Smooth muscle cell (in vitro differentiated cells): Measurements from ENCODE around the gene OPN1MW2. TPM values are rescaled to one million over a fixed set of nuclear protein-coding genes. Genes with fewer than 3 reads are reported as not detected.
"Not testable (repeated sequence)": the region's sequence is repeated elsewhere in the genome, so short reads cannot be mapped to it uniquely, and the experiment has no call there.

Source experiments
- DNase-seq: peaks from one replicate; lab custom pipeline; 2025; ENCODE audit not compliant: unreplicated experiment; lab: John Stamatoyannopoulos, UW
- H2AFZ ChIP-seq: fragments of 200-600 bp; sonication (generic); 2 replicates; pipeline ENCODE4 v1.6.0; 2016; ENCODE audit warnings: antibody characterized with exemption, low read depth, mild to moderate bottlenecking
- H3F3A ChIP-seq: fragments of 200-600 bp; sonication (generic); 2 replicates; pipeline ENCODE4 v1.6.0; 2017; ENCODE audit warnings: antibody characterized with exemption, low read depth
- H3K27ac ChIP-seq: fragments of 200-600 bp; sonication (generic); 2 replicates; pipeline ENCODE4 v1.5.1; 2016; ENCODE audit warnings: low read depth, mild to moderate bottlenecking
- H3K27me3 ChIP-seq: fragments of 200-600 bp; sonication (generic); 2 replicates; pipeline ENCODE4 v1.6.1; 2016; ENCODE audit warnings: low read depth, mild to moderate bottlenecking
- H3K36me3 ChIP-seq: fragments of 200-600 bp; sonication (generic); 2 replicates; pipeline ENCODE4 v1.5.1; 2016; ENCODE audit warnings: low read depth
- H3K4me1 ChIP-seq: fragments of 200-600 bp; sonication (generic); 2 replicates; pipeline ENCODE4 v1.5.1; 2016; ENCODE audit warnings: low read depth
- H3K4me2 ChIP-seq: fragments of 200-600 bp; sonication (generic); 2 replicates; pipeline ENCODE4 v1.6.0; 2016; ENCODE audit warnings: mild to moderate bottlenecking
- H3K4me3 ChIP-seq: fragments of 200-600 bp; sonication (generic); 2 replicates; pipeline ENCODE4 v1.5.1; 2016; ENCODE audit warnings: mild to moderate bottlenecking
- H3K79me2 ChIP-seq: fragments of 200-600 bp; sonication (generic); 2 replicates; pipeline ENCODE4 v1.6.0; 2016; ENCODE audit warnings: low read depth, mild to moderate bottlenecking
- H3K9ac ChIP-seq: fragments of 200-600 bp; sonication (generic); 2 replicates; pipeline ENCODE4 v1.6.0; 2016; ENCODE audit warnings: low read depth
- H3K9me3 ChIP-seq: fragments of 200-600 bp; sonication (generic); replicated peaks from 2 replicates; pipeline ENCODE4 v1.5.1; 2016; ENCODE audit warnings: low read depth
- H4K20me1 ChIP-seq: fragments of 200-600 bp; sonication (generic); 2 replicates; pipeline ENCODE4 v1.6.0; 2016; ENCODE audit warnings: low read depth
- WGBS: methylation state at CpG from one replicate; pipeline ENCODE4 v1.1.7; 2016; ENCODE audit warnings: low lambda C conversion rate; 5-methylcytosine and 5-hydroxymethylcytosine counted together
- polyA plus RNA-seq: library from polyadenylated mRNA; unstranded; fragments of >200 nt; fragmentation: Nextera tagmentation; extraction: Ambion mirVana; gene quantifications from 2 replicates; pipeline ENCODE4 v1.2.1, GENCODE V29; 2016
- total RNA-seq: library from RNA; depleted of rRNA; stranded (reverse); fragments of >200 nt; gene quantifications from 2 replicates; pipeline ENCODE4 v1.2.3, GENCODE V29; 2014

The OPN1MW2 gene
- total and polyA plus RNA-seq, 2 experiments from 2014 or later: not detected

DNA sequence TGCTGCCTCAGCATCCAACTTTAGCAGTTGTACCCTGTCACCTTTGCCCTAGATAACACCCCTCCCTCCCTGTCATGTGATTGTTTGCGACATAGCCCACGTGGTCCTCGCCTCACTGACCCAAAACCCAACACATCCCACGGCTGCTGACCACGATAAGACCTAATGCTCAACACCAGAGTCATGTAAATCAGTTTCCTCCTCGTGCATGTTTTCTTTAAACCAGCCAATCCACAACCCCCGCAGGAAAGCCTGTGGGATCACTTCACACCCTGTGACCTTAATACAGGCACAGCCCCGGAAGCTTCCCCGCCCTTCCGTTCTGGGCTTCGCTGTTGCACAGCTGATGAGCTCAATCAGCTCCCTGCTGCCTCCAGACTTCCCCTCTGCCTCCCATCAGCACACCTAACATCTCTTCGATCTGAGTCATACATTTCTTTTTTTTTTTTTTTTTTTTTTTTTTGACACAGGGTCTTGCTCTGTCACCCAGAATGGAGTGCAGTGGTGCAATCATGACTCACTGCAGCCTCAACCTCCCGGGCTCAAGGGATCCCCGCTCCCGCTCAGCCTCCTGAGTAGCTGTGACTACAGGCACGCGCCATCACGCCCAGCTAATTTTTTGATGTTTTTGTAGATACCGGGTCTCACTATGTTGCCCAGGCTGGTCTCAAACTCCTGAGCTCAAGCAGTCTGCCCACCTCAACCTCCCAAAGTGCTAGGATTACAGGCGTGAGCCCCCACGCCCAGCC is 9.7 kb upstream of the OPN1MW2 start:
- not testable (repeated sequence) for H3K27ac ChIP-seq, H3K9me3 ChIP-seq, DNase-seq, H3F3A ChIP-seq, H3K9ac ChIP-seq, H3K27me3 ChIP-seq, H4K20me1 ChIP-seq, H3K4me3 ChIP-seq, H3K36me3 ChIP-seq, H3K4me2 ChIP-seq, H2AFZ ChIP-seq, H3K4me1 ChIP-seq, H3K79me2 ChIP-seq
- WGBS: 67% methylated on average over 1 of the region's 21 CpGs

DNA sequence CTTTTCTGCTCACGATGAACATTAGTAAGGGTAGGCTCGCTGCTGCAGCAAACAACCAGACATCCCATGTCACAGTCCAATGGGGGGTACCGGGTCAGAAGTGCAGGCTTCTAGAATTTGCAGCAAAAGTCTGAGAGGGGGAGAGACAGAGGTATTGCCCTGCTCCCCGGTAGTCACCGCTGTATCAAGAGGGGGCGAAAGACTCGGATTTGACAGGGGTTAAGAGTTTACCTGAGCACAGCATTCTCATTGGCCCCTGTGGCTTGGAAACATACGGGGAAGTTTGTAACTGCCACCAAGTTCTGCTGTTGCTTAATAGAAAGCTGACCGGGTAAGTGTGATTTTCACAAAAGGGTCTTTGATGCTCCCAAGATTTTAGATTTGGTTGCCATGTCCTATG is 8.5 kb upstream of the OPN1MW2 start:
- not testable (repeated sequence) for H3K27me3 ChIP-seq, H3K4me3 ChIP-seq, DNase-seq, H3K27ac ChIP-seq, H2AFZ ChIP-seq, H3K36me3 ChIP-seq, H4K20me1 ChIP-seq, H3F3A ChIP-seq, H3K4me1 ChIP-seq, H3K9me3 ChIP-seq, H3K79me2 ChIP-seq, H3K9ac ChIP-seq, H3K4me2 ChIP-seq
- WGBS: 91% methylated on average over 6 of the region's 9 CpGs

DNA sequence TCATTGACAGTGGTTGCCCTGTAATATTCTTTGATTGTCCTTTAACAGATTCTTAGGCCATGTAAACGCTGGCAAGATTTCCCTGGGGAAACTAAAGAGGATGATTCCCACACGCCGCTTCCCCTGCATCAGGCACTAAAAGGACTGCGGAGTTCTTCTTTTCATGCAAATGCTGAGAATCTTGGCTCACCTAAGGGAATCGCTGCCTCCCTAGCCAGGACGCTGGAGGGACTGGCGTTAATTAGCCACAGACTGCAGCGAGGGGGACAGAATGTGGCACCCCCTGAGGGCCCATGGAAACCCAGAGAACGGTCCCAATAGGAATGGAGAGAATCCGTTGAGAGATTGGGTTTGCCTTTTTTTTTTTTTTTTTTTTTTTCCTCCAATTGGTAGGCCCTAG is 8.1 kb upstream of the OPN1MW2 start:
- H3K27ac ChIP-seq, H3K79me2 ChIP-seq, H3F3A ChIP-seq, H3K4me3 ChIP-seq, H3K36me3 ChIP-seq, H3K4me2 ChIP-seq, H3K9ac ChIP-seq, H4K20me1 ChIP-seq, H3K4me1 ChIP-seq, H2AFZ ChIP-seq, H3K27me3 ChIP-seq, DNase-seq, H3K9me3 ChIP-seq: not testable (repeated sequence)
- no CpG with 5 or more reads among the region's 10 CpGs for WGBS

DNA sequence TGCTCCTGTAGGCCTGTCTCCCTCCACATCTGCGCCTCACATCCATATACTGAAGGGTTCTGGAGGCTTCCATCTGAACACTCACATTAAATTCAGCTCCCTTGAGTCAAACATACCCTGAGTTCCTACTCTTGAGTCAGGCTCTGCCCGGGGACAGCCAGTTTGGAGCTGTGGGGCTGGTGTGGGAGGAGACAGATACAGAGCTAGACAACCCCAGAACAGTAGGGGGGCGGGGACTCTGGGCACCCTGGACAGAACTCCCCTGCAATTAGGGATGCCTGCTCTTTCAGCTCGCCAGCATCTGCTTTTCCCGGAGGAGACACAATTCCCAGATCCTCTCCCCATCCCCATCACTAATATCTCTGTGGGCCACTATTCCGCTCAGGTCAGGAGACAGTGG is 5.7 kb downstream of the OPN1MW2 start:
- not testable (repeated sequence) for H3K79me2 ChIP-seq, H3K9me3 ChIP-seq, H3K4me2 ChIP-seq, H4K20me1 ChIP-seq, H3K36me3 ChIP-seq, H3K27me3 ChIP-seq, H3F3A ChIP-seq, H3K4me1 ChIP-seq, H3K9ac ChIP-seq, DNase-seq, H3K4me3 ChIP-seq, H2AFZ ChIP-seq, H3K27ac ChIP-seq
- WGBS: no CpG with 5 or more reads among the region's 6 CpGs

DNA sequence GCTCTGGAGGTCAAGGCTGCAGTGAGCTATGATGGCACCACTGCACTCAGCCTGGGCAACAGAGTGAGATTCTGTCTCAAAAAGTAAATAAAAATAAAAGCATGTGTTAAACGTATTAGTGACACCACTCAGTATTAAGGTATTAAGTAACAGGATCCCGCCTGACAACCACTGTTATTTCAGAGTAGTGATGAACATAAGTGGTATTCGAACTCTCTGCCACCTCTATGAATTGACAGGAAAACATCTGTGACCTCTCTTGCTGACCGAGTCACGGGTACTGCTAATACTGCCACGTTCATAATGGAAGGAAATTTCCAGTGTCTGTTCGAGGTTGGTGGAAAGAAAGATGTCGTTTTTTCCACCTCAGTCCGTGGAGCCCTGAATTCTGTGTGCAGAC is 7.2 kb downstream of the OPN1MW2 start:
- not testable (repeated sequence) for H3K4me1 ChIP-seq, H3K9ac ChIP-seq, H3K4me3 ChIP-seq, DNase-seq, H3K9me3 ChIP-seq, H3K79me2 ChIP-seq, H3K36me3 ChIP-seq, H2AFZ ChIP-seq, H3K27ac ChIP-seq, H4K20me1 ChIP-seq, H3K4me2 ChIP-seq, H3F3A ChIP-seq, H3K27me3 ChIP-seq
- WGBS: no CpG with 5 or more reads among the region's 9 CpGs

DNA sequence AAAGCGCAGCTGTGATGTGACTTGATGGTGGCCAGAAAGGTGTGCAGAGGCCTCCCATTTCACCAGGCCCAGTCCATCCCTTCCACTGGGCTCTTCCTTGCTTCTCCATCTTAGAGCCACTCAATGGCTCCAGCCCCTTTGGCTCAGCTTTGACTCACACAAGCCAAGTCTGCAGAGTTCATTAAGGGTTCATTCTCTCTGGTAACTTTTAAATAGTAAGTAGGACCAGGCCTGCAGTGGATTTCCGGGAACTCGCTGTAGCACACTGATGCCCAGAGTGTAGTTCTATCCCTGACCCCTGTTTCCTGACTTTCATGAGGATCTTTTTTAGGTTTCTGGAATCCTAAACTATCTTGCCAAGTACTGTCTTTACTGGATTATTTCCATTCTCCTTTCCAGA is 11.9 kb downstream of the OPN1MW2 start:
- DNase-seq, H3K4me1 ChIP-seq, H3K9me3 ChIP-seq, H4K20me1 ChIP-seq, H3K4me3 ChIP-seq, H3K4me2 ChIP-seq, H3F3A ChIP-seq, H2AFZ ChIP-seq, H3K79me2 ChIP-seq, H3K36me3 ChIP-seq, H3K27ac ChIP-seq, H3K9ac ChIP-seq, H3K27me3 ChIP-seq: not testable (repeated sequence)
- WGBS: no CpG with 5 or more reads among the region's 3 CpGs

DNA sequence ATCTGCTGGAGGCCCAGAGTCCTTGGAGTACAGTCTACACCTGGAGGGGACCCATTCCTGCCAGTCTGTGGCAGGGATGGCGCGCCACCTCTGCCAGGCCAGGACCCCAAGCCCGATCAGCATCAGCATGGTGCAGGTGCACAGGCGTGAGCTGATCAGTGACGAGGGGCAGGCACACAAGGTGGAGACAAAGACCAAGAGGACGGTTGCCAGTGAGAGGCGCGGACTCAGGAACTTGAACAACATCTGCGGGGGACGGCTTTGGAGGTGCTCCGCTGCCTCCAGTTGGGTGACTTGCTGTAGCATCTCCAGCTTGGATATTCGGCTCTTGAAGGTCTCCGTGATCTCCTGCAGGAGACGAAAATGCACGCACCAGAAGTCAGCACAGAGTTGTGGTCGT is 14.1 kb downstream of the OPN1MW2 start:
- H3K27ac ChIP-seq, H3F3A ChIP-seq, H3K4me3 ChIP-seq, H3K79me2 ChIP-seq, H3K27me3 ChIP-seq, H3K9me3 ChIP-seq, H3K9ac ChIP-seq, H2AFZ ChIP-seq, H4K20me1 ChIP-seq, DNase-seq, H3K36me3 ChIP-seq, H3K4me2 ChIP-seq, H3K4me1 ChIP-seq: not testable (repeated sequence)
- WGBS: no CpG with 5 or more reads among the region's 16 CpGs

DNA sequence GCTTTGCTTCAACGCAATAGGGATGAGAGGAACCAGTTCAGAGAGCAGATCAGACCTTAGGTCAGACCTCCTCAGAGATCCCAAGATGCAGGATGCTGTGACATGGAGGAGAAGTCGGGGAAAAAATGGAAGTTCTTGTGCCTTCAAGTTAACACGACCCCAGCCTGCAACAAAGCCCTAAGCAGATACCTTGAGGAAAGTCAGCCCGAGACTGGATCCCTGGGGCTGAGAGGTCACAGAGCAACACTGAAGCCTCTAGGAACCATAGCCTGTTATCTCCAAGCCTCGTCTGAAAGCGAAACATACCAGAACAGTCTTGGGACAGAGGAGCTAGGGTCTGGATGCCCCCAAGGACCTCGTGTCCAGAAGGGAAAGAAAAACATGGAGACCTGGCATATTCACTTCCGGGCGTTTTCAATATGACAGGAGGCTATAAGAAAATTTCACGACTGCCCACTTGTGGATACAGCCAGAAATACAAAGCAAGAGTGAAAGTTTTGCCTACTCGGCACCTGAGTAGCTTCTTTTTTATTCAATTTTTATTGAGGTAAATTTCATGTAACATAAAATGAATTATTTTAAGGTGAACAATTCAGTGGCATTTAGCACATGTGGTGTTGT is 19.5 kb downstream of the OPN1MW2 start:
- not testable (repeated sequence) for H2AFZ ChIP-seq, H3K9ac ChIP-seq, H3K27me3 ChIP-seq, H3K36me3 ChIP-seq, H3F3A ChIP-seq, DNase-seq, H3K27ac ChIP-seq, H3K9me3 ChIP-seq, H3K79me2 ChIP-seq, H3K4me2 ChIP-seq, H3K4me3 ChIP-seq, H3K4me1 ChIP-seq, H4K20me1 ChIP-seq
- WGBS: 70% methylated on average over 10 of the region's 11 CpGs
